NCI-H345 treated with DMSO at 0.1 percent for 48 hours (cell line): ENCODE results near the gene PPHLN1.

Experiments
- DNase-seq: peaks from one replicate; lab custom pipeline; 2025; ENCODE audit not compliant: unreplicated experiment; lab: John Stamatoyannopoulos, UW

The PPHLN1 gene

GRCh38 chr12:42432517-42433140, 106.7 kb downstream of the PPHLN1 start:
- DNase-seq = no peak

DNA sequence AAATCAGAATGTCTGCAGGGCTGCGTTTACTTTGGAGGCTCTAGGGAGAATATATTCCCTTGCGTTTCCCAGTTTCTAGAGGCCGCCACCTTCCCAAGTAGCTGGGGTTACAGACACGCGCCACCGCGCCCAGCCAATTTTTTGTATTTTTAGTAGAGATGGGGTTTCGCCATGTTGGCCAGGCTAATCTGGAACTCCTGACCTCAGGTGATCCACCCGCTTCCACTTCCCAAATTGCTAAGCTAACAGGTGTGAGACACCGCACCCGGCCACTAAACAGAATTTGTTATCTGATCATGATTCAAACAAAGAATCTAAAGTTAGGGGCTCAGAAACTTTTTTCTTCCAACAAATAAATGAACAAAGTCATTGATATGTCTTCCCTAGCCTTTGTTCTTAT, 114.6 kb downstream of the PPHLN1 start:
- no peak for DNase-seq

- no peak for DNase-seq
These were observed 116.4 kb downstream of the PPHLN1 start for GRCh38 chr12:42442311-42442759.

GRCh38 chr12:42442888-42443287, 116.9 kb downstream of the PPHLN1 start:
- no peak for DNase-seq

DNA sequence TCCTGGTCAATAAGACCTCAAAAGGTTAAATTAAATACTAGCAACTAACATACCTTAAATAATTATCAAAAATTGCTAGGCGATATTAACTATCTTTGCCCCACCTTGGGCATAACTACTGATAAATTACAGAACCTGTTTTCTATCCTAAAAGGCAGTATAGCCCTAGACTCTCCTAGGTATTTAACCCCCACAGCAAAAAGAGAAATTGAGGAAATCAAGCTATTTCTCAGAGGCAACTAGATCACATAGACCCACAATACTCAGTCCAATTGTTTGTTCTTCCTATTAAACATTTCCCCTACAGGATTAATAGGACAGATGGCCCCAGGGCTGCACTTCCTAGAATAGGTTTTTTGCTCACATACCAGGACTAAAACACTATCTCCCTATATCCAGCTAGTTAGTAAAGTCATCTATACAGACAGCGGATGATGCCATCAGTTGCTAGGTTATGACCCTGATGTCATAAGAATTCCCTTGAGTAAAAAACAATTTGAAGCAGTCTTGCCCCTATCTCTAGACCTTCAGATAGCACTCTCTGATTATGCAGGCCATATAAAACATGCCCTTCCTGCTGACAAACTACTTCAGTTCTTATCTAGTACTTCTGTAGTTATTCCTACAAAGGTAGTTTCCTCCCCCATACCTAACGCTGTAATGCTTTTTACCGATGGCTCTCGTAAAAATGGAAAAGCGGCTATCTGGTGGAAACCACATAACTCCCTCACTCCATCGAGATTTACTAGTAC, 118.4 kb downstream of the PPHLN1 start:
- DNase-seq = no peak

- no peak for DNase-seq
These were observed 119.9 kb downstream of the PPHLN1 start for GRCh38 chr12:42445891-42446290.

GRCh38 chr12:42446761-42447160, 120.8 kb downstream of the PPHLN1 start:
- no peak for DNase-seq

- no peak for DNase-seq
These were observed 121.4 kb downstream of the PPHLN1 start for GRCh38 chr12:42447371-42447786.

DNA sequence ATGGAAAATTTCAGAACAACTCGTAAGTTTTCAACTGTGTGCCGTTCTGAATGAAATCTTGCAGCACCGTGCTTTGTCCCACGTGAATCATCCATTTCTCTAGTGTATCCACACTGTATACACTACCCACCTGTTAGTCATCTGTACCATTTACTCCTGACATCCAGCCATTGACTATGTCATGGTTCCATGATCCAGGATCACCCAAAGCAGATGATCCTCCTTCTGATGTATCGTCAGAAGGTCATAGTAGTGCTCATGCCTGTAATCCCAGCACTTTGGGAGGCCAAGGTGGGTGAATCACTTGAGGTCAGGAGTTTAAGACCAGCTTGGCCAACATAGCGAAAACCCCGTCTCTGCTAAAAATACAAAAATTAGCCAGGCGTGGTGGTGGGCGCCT, 122.9 kb downstream of the PPHLN1 start:
- DNase-seq = no peak

DNA sequence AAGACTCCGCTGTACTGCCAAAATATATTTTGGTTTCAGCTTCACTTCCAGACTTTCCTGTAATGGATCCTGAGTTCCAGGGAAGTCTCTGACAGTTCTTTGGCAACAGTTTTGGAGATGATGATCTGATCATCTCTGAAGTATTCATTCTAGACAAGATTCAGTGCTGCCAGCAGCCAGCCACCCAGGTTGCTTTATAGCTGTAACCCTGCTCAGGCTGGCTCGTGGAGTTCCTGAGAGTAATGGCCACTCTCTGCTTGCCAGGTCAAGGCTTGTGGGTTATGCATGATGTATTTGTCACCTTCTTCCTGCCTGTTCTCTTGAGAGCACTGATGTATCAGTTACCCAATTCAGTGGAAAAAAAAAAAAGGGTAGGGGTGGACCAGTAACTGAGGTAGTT, 124.3 kb downstream of the PPHLN1 start:
- no peak for DNase-seq

DNA sequence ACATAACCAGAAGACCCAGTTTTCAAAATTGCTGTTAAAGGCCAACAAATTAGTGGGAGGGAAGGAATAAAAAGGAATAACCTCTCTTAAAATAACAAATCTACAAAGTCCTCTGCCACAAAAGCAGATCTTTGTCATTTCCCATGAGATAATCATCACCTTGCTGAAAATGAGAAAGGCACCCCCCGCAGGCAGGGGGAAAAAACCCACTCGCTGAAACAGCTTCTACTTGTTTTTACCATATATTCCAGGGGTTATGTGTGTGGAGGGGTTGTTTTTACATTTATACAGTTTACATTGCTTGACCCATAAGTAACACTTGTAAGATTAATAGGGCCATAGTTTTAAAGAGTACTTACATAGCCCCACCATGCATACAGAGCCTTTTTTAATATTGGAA, 132.6 kb downstream of the PPHLN1 start:
- no peak for DNase-seq

DNA sequence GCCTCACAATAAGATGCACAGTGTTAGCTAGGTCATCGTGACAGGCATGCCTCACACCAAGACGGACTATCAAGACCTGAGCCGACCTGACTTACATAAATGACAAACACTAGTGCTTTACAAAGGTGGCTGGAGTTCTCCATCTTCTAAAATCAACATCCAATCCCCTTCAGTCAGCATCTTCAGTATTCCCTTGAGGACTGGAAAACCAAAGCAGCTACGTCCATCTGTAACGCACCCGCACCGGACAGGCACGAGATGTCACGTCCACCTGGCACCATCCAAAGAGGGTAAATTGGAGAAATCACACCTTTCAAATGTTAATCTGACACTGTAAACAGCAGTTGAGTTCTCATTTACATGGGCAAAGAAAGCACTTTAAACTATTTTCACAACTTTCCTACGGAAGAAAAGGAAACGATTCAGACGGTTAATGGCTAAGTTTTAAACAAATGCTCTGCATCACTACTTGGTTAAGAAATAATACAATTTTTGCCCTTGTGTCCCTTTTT, 133.4 kb downstream of the PPHLN1 start:
- no peak for DNase-seq

GRCh38 chr12:42462486-42462885, 136.5 kb downstream of the PPHLN1 start:
- DNase-seq = no peak

DNA sequence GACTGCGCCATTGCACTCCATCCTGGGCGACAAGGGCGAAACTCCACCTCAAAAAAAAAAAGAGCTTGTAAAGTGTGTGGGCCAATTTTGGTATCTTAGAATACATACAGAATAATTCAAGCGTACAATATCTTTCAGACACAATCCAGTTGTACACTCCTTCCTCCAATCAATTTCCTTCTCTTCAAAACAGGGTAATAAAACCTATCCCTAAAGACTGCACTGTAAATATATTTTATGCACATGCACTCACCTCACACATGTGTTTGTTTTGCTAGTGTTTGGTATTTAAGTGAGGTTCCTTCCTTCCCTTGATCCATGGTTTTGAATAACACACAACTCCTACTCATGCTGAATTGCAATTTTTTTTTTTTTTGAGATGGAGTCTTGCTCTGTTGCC, 137.7 kb downstream of the PPHLN1 start:
- no peak for DNase-seq

GRCh38 chr12:42468341-42468821, 142.4 kb downstream of the PPHLN1 start:
- DNase-seq = no peak

DNA sequence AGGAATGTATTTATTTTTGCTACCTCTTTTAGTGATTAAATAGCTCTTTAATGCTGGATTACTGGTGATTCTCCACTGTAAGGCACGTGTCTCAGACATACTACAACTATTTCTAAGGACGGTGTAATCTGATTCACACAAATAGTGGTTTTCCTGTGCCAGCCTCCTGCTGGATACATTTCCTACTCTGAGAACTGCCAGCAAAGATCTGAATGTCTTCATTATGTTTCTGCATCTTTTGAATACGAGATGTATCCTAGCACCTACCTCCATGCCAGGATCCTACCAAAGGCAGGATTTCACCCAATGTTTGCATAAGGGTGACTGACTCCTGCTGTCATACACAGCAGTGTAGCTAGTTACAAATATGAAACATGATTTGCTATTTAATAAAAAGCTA, 143.0 kb downstream of the PPHLN1 start:
- no peak for DNase-seq

DNA sequence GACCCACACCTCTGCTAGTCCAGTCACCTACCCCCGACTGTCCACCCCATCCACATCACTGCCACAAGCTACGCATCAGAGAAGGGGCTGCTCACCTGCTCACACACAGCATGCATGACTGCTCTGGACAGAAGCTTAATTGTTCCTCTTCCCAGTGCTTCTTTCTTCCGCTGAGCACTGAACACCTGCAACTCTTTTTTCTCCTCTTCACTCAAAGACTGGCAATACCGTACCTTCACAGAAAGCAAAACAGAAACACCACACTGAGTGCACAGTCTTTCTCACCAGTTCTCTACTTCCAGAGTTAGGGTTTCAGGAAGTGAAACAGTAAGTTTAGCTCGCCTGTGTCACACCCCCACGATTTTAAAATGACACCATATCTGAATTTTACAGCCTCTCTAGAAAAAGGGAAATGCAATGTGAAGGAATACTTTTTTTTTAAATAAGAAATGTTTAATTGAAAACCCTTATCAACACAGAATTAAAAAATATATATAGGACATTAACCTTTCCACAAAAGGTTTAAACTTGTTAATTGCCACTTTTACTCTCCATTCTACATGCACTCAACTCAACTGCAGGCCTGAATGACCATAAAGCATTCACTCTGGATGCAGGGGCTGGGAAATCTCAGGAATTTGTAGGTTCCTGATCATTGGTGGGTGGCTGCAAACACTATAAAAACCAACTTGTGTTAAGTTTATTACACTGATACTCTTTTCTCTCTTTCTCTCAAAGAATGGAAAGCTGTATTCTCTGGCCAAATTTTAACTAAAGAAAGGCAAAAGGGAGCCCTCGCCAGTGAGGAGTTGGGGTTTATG, 143.6 kb downstream of the PPHLN1 start:
- DNase-seq = no peak

DNA sequence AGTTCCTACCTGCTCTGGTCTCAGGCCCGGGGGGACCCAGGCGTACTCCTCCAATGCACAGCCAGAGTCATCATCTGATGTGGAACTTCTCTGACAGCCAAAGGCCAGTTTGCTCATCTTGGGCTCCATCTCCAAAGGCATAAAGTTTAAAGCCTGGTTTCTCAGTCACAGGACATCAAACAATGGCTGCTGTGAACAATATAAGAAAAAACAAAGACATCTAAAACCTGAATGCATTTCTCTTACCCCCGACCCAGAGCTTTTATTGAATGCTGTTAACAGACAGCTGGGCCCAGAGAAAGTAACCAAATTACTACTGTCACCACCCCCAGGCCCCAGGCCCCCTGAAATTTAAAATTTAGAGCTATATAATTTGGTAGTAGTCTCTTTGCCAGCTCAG, 146.4 kb downstream of the PPHLN1 start:
- no peak for DNase-seq

GRCh38 chr12:42473130-42473529, 147.2 kb downstream of the PPHLN1 start:
- DNase-seq = no peak

- DNase-seq = no peak
These were observed 147.6 kb downstream of the PPHLN1 start for GRCh38 chr12:42473561-42473960.

DNA sequence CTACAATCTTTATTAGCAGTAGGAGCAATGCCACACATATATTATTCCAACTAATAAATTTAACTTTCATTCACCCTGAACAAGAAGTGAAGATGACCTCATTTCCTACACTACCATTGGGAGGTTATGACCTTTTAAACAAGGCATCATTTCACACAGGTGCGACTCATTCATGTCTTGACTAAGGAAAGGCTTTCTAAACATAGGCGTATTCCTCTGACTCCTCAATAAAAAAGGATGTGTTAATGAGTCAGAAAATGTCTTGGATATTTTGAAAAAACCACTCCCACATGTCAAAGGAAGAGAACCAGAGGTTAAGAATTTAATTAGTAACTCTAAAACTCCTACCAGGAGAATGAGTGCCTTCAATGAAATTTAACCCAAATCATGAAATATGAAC, 148.4 kb downstream of the PPHLN1 start:
- no peak for DNase-seq

GRCh38 chr12:42475106-42475505, 149.1 kb downstream of the PPHLN1 start:
- no peak for DNase-seq
